ENCODE measurements around the gene HOXC5. TPM values are rescaled to one million over a fixed set of nuclear protein-coding genes. Genes with fewer than 3 reads are reported as not detected.

HOXC5 gene
- total RNA-seq, 1 experiment from 2014 or later = not detected

DNA sequence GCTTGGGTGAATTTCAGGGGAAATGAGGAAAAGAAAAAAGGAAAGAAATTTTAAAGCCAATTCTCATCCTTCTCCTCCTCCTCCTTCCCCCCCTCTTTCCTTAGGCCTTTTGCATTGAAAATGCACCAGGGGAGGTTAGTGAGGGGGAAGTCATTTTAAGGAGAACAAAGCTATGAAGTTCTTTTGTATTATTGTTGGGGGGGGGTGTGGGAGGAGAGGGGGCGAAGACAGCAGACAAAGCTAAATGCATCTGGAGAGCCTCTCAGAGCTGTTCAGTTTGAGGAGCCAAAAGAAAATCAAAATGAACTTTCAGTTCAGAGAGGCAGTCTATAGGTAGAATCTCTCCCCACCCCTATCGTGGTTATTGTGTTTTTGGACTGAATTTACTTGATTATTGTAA, 22.7 kb downstream of the HOXC5 start:
- Histone ChIP-seq H3K4ac (ENCODE audit: low read depth, low read length) (no peak overlapping the region), H2BK120ac (ENCODE audit: low read depth, low read length, poor library complexity, severe bottlenecking) (no peak overlapping the region), H2BK12ac (ENCODE audit: insufficient read length, low read depth, low read length) (no peak overlapping the region), H3K23me2 (ENCODE audit: insufficient read length, low read depth, low read length, poor library complexity, severe bottlenecking) (peaks cover 4% of the 10 kb centered on the region), H3K9ac (ENCODE audit: extremely low read depth, insufficient read length, low read length) (no peak overlapping the region), H2BK15ac (ENCODE audit: low read depth, low read length) (no peak overlapping the region), H2AK5ac (ENCODE audit: insufficient read length, low read length) (no peak overlapping the region), H3K27me3 (ENCODE audit: insufficient read depth, low read length) (peaks cover 96% of the 10 kb centered on the region), H3K14ac (ENCODE audit: insufficient read depth, low read length) (no peak overlapping the region), H4K5ac (ENCODE audit: insufficient read length, low read depth, low read length) (no peak overlapping the region), H2BK5ac (ENCODE audit: insufficient read length, low read length) (no peak overlapping the region), H4K91ac (ENCODE audit: insufficient read length, low read depth, low read length) (no peak overlapping the region), H3K56ac (ENCODE audit: insufficient read length, low read depth, low read length) (no peak overlapping the region), H4K8ac (replicated peaks; ENCODE audit: insufficient read length, low read depth, low read length) (no peak overlapping the region), H2AFZ (ENCODE audit: low read length) (no peak overlapping the region), H2BK20ac (ENCODE audit: low read depth, low read length, poor library complexity, severe bottlenecking) (no peak overlapping the region), H3K4me1 (ENCODE audit: insufficient read depth, low read length) (no peaks in the 10 kb centered on the region), H3K18ac (ENCODE audit: insufficient read length, low read depth, low read length) (no peak overlapping the region), H4K20me1 (ENCODE audit: control insufficient read depth, insufficient read depth, insufficient read length) (no peaks in the 10 kb centered on the region), H3K4me2 (ENCODE audit: insufficient read depth, insufficient read length, low read length) (no peak overlapping the region), H3K9me3 (ENCODE audit: control insufficient read depth, low read depth, low read length) (no peaks in the 10 kb centered on the region), H3K79me2 (ENCODE audit: insufficient read depth, low read length) (no peaks in the 10 kb centered on the region), H3K79me1 (ENCODE audit: insufficient read depth, low read depth, low read length, poor library complexity, severe bottlenecking) (no peaks in the 10 kb centered on the region), H3K23ac (ENCODE audit: insufficient read length, low read depth, low read length) (no peak overlapping the region), H3T11ph (ENCODE audit: low read length) (no peak overlapping the region), H3K27ac (ENCODE audit: insufficient read length, low read depth, low read length) (no peak overlapping the region)
- Mint-ChIP-seq H3K4me1 (peaks cover 9 to 73% of the 10 kb centered on the region in 2 experiments), H3K36me3 (ENCODE audit: insufficient read depth in 1 of 3, low read depth in 3 of 3) (no peaks in the 10 kb centered on the region; a peak in 1 of 7 replicates), H3K27ac (no peak overlapping the region), H3K4me3 (no peak overlapping the region), H3K27me3 (ENCODE audit: low read depth) (peaks cover 100% of the 10 kb centered on the region), H3K9me3 (peaks cover 0 to 6% of the 10 kb centered on the region in 2 experiments; a peak in 1 of 5 replicates)
- no peak for DNase-seq
- WGBS (ENCODE audit: extremely low coverage, insufficient read length, low lambda C conversion rate) = no CpG with 5 or more reads among the region's 2 CpGs
- TF ChIP-seq, protein P1, sequence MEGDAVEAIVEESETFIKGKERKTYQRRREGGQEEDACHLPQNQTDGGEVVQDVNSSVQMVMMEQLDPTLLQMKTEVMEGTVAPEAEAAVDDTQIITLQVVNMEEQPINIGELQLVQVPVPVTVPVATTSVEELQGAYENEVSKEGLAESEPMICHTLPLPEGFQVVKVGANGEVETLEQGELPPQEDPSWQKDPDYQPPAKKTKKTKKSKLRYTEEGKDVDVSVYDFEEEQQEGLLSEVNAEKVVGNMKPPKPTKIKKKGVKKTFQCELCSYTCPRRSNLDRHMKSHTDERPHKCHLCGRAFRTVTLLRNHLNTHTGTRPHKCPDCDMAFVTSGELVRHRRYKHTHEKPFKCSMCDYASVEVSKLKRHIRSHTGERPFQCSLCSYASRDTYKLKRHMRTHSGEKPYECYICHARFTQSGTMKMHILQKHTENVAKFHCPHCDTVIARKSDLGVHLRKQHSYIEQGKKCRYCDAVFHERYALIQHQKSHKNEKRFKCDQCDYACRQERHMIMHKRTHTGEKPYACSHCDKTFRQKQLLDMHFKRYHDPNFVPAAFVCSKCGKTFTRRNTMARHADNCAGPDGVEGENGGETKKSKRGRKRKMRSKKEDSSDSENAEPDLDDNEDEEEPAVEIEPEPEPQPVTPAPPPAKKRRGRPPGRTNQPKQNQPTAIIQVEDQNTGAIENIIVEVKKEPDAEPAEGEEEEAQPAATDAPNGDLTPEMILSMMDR (conservative IDR thresholded peaks at IDR 0.05) = no peak
